ENCODE results near the gene TJP1.
A peak's percentile ranks its signal among the peaks of the same experiment; 100 is the strongest.

Gene TJP1

DNA sequence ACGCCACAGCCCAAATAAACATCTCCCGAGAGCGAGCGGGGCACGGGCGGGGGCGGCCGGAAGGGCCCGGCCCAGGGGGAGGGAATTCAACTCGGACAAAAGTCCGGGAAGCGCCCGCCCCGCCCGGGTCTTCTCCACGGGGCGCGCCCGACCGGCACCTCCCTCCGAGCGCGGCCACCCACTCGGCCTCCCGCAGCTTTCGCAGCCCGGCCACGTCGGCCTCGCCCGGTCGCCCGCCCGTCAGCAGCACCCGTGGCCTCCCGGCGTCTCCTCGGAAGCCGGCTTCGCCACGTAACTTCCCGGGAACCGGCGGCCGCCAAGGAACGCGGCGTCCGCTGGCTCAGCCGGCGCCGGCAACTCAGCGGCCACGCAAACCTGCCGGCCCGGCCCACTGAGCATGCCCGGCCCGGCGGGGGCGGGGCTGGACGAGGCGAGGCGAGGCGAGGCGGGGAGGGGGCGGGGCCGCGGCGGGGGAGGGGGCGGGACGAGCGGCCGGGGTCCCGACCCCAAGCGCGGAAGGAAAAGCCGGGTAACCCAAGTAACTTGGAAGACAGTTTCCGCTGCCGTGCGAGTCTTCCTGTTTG is at the start of gene TJP1:
TSS of gene TJP1 (minus strand) at position 369 of the 584 bp plus-strand sequence. CDS start 440 bp downstream, outside the sequence.
- DNase-seq (ENCODE audit: low spot score): no peak

- DNase-seq (ENCODE audit: low spot score): no peak
These were observed 49.1 kb upstream of the TJP1 start for GRCh38 chr15:29871401-29871800.

- DNase-seq (ENCODE audit: low spot score): no peak
These were observed 48.4 kb upstream of the TJP1 start for GRCh38 chr15:29870495-29871151.

DNA sequence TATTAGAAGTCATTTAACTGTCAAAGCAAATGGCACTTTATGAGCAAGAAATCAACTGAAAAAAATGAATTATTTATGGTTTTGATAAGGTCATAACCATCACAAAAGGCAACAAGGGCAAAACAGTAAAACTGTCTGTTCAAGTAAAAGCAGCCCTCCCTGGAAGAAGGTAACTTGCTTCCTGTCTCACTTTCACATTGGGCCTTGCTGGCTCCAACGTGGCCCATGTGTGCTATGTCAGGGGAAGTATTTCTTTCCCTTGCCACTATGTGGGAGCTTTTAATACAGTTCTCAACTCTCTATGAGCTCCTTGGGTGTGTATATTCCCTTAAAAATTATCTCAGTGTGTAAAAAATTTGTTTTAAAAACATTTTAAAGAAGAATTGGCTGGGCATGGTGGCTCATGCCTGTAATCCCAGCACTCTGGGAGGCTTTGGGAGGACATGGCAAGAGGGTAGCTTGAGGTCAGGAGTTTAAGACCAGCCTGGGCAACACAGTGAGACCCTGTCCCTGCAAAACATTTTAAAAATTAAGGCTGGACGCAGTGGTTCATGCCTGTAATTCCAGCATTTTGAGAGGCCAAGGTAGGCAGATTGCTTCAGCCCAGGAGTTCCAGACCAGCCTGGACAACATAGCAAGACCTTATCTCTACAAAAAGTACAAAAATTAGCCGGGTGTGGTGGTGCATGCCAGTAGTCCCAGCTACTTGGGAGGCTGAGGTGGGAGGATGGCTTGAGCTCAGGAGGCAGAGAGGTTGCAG is 45.2 kb upstream of the TJP1 start:
- no peak for DNase-seq (ENCODE audit: low spot score)

DNA sequence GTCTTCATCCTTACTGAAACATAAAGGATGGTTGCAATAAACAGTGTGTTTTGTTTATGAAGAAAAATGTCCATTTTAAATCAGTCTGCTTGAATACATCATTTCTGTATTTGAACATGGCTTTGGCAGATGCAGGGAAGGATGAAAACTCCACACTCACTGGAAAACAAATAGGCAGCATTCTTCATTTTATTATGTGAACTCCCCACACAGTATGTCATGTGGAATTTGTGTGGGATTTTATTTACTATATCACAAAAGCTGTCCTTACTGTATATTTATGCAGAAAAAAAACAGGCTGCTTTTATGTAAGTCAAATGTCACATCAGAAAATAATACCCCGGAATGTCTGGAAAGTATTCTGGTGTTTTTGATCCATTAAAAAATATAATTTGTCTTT is 44.1 kb upstream of the TJP1 start:
- no peak for DNase-seq (ENCODE audit: low spot score)

DNA sequence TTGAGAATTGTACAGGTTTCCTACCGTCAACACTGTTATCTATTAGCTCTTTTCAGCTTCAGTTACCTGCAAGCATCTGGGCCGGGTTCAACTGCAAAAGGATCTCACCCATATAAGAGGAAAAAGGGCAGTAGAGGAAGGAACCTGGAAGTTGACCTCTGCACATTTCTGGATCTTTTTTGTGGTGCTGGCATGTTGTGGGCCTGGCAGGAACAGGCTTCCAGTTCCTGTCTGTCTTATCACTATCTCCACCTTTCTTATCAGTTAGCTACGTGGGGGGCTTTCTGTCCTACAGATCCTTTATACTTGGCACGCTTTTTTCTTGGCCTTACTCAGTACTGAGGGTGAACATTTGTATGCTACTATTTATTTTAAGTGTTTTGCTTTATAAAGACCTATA is 42.2 kb upstream of the TJP1 start:
- no peak for DNase-seq (ENCODE audit: low spot score)

GRCh38 chr15:29863438-29863837 is 41.2 kb upstream of the TJP1 start:
- no peak for DNase-seq (ENCODE audit: low spot score)

- no peak for DNase-seq (ENCODE audit: low spot score)
These were observed 40.0 kb upstream of the TJP1 start for GRCh38 chr15:29862271-29862670.

- DNase-seq (ENCODE audit: low spot score): no peak
These were observed 38.6 kb upstream of the TJP1 start for GRCh38 chr15:29860872-29861271.

- no peak for DNase-seq (ENCODE audit: low spot score)
These were observed 37.9 kb upstream of the TJP1 start for GRCh38 chr15:29859973-29860715.

DNA sequence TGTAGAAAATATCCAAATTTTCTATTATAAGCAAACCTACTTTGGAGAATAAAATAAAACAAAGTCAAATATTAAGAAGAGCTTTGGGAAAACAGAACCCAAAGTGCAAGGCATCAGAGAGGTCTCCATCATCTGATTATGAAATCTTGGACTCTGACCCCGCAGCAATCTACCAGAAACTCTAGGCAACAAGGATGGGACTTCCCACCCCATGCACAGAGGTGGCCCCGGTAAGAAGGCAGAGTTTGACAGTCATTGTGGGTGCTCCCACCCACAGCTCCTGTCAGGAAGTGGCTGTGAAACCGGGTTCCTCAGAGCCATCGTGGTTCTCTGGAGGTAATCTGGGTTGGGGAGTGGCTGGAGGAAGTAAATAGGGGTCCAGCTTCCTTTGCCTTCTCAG is 37.0 kb upstream of the TJP1 start:
- DNase-seq (ENCODE audit: low spot score): no peak

- DNase-seq (ENCODE audit: low spot score): peak; percentile 13
These were observed 35.0 kb upstream of the TJP1 start for GRCh38 chr15:29857221-29857789.

DNA sequence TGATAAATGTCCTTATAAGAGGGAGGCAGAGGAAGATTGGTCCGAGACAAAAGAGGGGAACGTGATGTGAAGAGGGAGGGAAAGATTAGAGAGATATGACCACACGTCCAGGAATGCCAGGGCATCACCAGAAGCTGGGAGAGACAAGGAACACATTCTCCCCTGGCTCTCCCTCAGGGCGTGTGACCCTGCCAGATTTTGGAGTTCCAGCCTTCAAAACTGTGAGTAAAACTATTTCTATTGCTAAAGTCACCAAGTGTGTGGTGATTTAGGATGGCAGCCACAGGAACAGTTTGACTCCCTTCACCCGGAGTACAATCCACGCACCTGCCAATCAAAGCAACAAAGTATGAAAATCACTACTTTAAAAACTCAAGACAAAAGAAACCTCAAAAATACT is 32.1 kb upstream of the TJP1 start:
- DNase-seq (ENCODE audit: low spot score): no peak

- DNase-seq (ENCODE audit: low spot score): no peak
These were observed 31.1 kb upstream of the TJP1 start for GRCh38 chr15:29853211-29853987.

- DNase-seq (ENCODE audit: low spot score): no peak
These were observed 29.9 kb upstream of the TJP1 start for GRCh38 chr15:29852201-29852600.

DNA sequence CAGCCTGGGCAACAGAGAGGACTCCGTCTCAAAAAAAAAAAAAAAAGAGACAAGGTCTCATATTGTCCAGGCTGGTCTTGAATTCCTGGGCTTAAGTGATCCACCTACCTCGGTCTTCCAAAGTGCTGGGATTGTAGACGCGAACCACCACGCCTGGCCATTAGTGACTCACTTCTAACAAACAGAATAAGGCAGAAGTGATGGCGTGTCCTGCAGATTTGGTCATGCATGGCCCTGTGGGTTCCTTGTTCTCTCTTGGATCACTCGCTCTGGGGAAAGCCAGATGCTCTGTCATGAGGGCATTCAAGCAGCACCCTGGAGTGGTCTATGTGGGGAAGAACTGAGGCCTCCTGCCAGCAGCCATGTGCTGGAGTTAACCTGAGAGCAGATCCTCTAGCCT is 27.4 kb upstream of the TJP1 start:
- no peak for DNase-seq (ENCODE audit: low spot score)

- no peak for DNase-seq (ENCODE audit: low spot score)
These were observed 26.9 kb upstream of the TJP1 start for GRCh38 chr15:29849218-29849617.

DNA sequence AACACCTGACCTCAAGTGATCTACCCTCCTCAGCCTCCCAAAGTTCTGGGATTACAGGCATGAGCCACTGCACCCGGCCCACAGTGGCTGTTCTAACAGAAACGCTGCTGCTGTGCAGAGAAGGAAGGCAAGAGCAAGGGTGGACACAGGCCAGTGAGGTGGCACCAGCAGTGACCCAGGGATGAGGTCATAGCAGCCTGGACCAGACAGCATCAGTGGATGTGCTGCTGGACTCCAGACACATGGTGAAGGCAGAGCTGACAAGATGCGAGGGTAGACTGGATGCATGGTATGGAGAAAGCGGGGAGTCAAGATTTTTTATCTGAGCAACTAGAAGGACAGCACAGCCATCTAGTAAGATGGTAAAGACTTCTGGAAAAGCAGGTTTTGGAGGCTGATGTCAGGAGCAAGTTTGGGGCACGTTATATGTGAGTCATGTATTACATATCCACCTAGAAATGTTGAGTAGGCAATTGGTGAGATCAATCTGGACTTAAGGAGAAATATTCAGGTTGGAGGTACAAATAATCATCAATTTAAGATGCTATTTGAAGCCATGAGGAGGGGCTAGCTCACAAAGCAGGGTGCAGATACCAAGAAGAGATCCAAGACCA is 22.1 kb upstream of the TJP1 start:
- no peak for DNase-seq (ENCODE audit: low spot score)

GRCh38 chr15:29842290-29842689 is 20.0 kb upstream of the TJP1 start:
- no peak for DNase-seq (ENCODE audit: low spot score)

GRCh38 chr15:29840926-29841325 is 18.7 kb upstream of the TJP1 start:
- DNase-seq (ENCODE audit: low spot score): no peak

DNA sequence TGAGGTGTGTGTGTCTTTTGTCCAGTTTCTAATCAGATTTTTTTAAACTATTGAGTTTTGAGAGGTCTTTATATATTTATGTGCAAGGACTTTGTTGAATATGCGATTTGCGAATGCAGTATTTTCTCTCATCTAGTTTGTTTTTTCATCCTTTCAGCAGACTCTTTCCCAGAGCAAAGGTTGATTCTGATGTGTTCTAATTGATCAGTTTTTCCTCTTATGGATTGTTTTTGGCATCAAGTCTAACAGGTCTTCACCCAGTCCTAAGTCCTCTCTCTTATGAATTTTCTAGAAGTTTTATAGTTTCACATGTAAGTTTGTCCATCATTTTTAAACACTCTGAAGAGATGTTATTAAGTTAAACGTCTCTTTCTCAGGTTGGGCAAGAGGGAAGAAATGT is 17.8 kb upstream of the TJP1 start:
- no peak for DNase-seq (ENCODE audit: low spot score)
